Measurements from ENCODE around the gene GATA5. TPM values are rescaled to one million over a fixed set of nuclear protein-coding genes. Genes with fewer than 3 reads are reported as not detected.

GATA5 gene
- not detected for total RNA-seq

GRCh38 chr20:62475772-62476055, at the start of gene GATA5:
Gene GATA5 (minus strand): TSS chr20:62475995. CDS start chr20:62475521, 474 bp downstream.
- DNase-seq, result no peak

GRCh38 chr20:62525014-62525413, 49.2 kb upstream of the GATA5 start:
- no peak for DNase-seq

GRCh38 chr20:62524505-62524911, 48.7 kb upstream of the GATA5 start:
- no peak for DNase-seq

GRCh38 chr20:62523473-62524203, 47.8 kb upstream of the GATA5 start:
- no peak for DNase-seq

GRCh38 chr20:62522748-62523396, 47.1 kb upstream of the GATA5 start:
- no peak for DNase-seq

- DNase-seq, result no peak
These were observed 44.0 kb upstream of the GATA5 start for GRCh38 chr20:62519826-62520225.

- no peak for DNase-seq
These were observed 43.1 kb upstream of the GATA5 start for GRCh38 chr20:62518911-62519310.

GRCh38 chr20:62517901-62518610, 42.3 kb upstream of the GATA5 start:
- DNase-seq, result no peak

- DNase-seq, result no peak
These were observed 41.4 kb upstream of the GATA5 start for GRCh38 chr20:62517168-62517567.

GRCh38 chr20:62516338-62516737, 40.5 kb upstream of the GATA5 start:
- DNase-seq, result no peak

GRCh38 chr20:62515826-62516225, 40.0 kb upstream of the GATA5 start:
- DNase-seq, result no peak

GRCh38 chr20:62515280-62515679, 39.5 kb upstream of the GATA5 start:
- DNase-seq, result no peak

GRCh38 chr20:62513991-62514390, 38.2 kb upstream of the GATA5 start:
- no peak for DNase-seq

GRCh38 chr20:62511915-62512610, 36.3 kb upstream of the GATA5 start:
- DNase-seq, result no peak

- DNase-seq, result no peak
These were observed 35.6 kb upstream of the GATA5 start for GRCh38 chr20:62511300-62511914.

- no peak for DNase-seq
These were observed 32.9 kb upstream of the GATA5 start for GRCh38 chr20:62508641-62509051.

GRCh38 chr20:62507991-62508640, 32.3 kb upstream of the GATA5 start:
- no peak for DNase-seq

- no peak for DNase-seq
These were observed 31.5 kb upstream of the GATA5 start for GRCh38 chr20:62507323-62507722.

GRCh38 chr20:62506791-62507190, 31.0 kb upstream of the GATA5 start:
- DNase-seq, result no peak

- DNase-seq, result no peak
These were observed 30.3 kb upstream of the GATA5 start for GRCh38 chr20:62506087-62506486.

- no peak for DNase-seq
These were observed 29.7 kb upstream of the GATA5 start for GRCh38 chr20:62505337-62506045.
